GM21619 (cell line): ENCODE measurements around the gene ELOB.

Source experiments
- ATAC-seq: cut with Tn5 transposase; IDR thresholded peaks from one replicate; pipeline ENCODE4 v1.9.1; 2021; ENCODE audit not compliant: unreplicated experiment

The ELOB gene

GRCh38 chr16:2777231-2777902, at the start of gene ELOB:
ELOB (minus strand) TSS chr16:2777280; CDS start chr16:2777239, 41 bp downstream.
- peak; percentile 68 for ATAC-seq

GRCh38 chr16:2825906-2826305, 48.8 kb upstream of the ELOB start:
- ATAC-seq = no peak

GRCh38 chr16:2825049-2825742, 48.1 kb upstream of the ELOB start:
- ATAC-seq = no peak

GRCh38 chr16:2824626-2825025, 47.5 kb upstream of the ELOB start:
- no peak for ATAC-seq

- no peak for ATAC-seq
Measured at GRCh38 chr16:2822496-2822895, 45.4 kb upstream of the ELOB start.

- no peak for ATAC-seq
Measured at GRCh38 chr16:2822158-2822495, 45.0 kb upstream of the ELOB start.

- no peak for ATAC-seq
Measured at GRCh38 chr16:2821487-2822157, 44.5 kb upstream of the ELOB start.

GRCh38 chr16:2820836-2821486, 43.9 kb upstream of the ELOB start:
- no peak for ATAC-seq

GRCh38 chr16:2819939-2820835, 43.1 kb upstream of the ELOB start:
- ATAC-seq = no peak

GRCh38 chr16:2819179-2819938, 42.3 kb upstream of the ELOB start:
- ATAC-seq = no peak

- ATAC-seq = no peak
Measured at GRCh38 chr16:2818272-2818876, 41.3 kb upstream of the ELOB start.

GRCh38 chr16:2817340-2818271, 40.5 kb upstream of the ELOB start:
- ATAC-seq = no peak

- ATAC-seq = no peak
Measured at GRCh38 chr16:2816751-2817339, 39.8 kb upstream of the ELOB start, which contains the start of gene PRSS21. PRSS21 (plus strand) TSS chr16:2817237; CDS start chr16:2817269, 32 bp downstream.

GRCh38 chr16:2815299-2815771, 38.3 kb upstream of the ELOB start:
- no peak for ATAC-seq

GRCh38 chr16:2814551-2815298, 37.6 kb upstream of the ELOB start:
- no peak for ATAC-seq

- no peak for ATAC-seq
Measured at GRCh38 chr16:2813771-2814221, 36.7 kb upstream of the ELOB start.
